ENCODE data around the gene EXOSC6.
"Not testable (repeated sequence)": the region's sequence is repeated elsewhere in the genome, so short reads cannot be mapped to it uniquely, and the experiment has no call there.

The EXOSC6 gene

GRCh38 chr16:70251629-70252354 lies at the start of gene EXOSC6:
EXOSC6 (minus strand) TSS chr16:70251940; CDS start chr16:70251900, 40 bp downstream.
- peak; percentile 91 for DNase-seq (ENCODE audit: low spot score)

- DNase-seq (ENCODE audit: low spot score) = no peak
Observed at GRCh38 chr16:70301121-70301520, 49.4 kb upstream of the EXOSC6 start.

DNA sequence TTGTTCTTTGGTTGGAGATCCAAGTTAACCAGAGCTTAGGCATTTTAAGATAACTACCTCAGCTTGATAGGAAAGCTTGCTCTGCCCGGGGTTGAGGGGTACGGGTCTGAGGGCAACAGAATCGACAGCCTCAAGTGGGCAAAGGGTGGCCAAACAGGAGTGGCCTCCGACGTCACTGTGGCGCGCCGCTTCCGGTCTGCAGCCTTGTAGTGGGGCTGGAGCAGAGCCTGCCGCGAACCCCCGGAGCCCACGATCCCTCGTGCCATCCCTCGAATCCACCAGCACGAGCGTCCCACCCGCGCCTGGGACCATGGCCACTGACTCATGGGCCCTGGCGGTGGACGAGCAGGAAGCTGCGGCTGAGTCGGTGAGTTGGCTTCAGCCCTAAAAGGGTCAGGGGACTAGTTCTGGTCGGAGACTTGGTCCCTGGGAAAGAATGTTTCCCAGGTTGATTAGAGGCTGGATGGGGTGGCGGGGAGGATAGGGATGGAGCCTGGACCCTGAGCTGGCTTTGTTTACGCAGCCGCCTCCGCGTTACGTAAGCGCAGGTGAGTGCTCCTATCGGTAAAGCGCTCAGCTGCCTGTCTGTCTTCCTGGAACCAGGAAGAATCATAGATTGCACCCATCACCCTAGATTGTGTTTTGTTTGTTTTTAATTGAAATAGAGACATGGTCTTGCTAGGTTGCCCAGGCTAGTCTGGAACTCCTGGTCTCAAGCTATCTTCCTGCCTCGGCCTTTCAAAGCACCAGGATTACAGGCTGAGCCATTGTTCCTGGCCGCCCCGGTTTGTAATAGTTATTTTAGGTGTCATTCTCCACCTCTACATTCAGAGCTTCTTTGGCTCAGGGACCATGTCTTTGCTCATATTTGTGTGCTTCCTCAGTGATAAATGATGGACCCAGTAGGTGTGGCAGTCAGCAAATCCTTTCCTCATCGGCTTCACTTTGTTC lies 47.5 kb upstream of the EXOSC6 start, which contains the start of gene DDX19B:
TSS of gene DDX19B (plus strand) at position 199 of the 951 bp plus-strand sequence. CDS start at position 311, 112 bp downstream.
- DNase-seq (ENCODE audit: low spot score) = peak; percentile 45

- no peak for DNase-seq (ENCODE audit: low spot score)
Observed at GRCh38 chr16:70295634-70296033, 43.9 kb upstream of the EXOSC6 start.

DNA sequence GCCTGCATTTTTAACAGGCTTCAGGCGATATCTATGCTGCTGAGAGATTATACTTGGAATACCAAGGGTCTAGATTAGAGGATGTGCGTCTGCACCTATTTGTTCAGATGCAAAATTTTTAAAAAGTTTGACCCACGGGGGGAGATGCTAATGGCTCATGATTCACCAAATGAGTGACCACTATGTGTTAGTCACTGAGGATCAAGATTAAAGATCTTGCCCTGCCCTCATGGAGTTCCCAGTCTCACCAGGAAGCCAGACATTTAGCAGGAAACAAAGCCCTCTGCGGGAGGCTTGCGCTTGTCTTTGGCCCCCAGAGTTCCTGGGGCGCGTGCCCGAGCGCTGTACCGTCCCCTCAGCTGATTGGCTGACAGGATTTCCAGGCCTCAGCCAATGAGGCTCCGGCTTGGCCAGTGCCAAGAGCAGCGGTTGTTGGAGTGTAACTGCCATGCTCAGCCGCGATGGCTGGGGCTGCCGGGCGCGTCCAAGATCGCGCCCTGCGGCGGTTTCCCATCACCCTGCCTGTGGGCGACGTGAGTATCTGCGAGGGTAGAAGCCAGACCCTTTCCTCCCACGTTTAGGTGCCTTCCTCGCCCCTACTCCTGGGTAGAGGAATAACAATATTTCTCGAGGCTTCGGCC lies 42.8 kb upstream of the EXOSC6 start:
- DNase-seq (ENCODE audit: low spot score) = no peak

DNA sequence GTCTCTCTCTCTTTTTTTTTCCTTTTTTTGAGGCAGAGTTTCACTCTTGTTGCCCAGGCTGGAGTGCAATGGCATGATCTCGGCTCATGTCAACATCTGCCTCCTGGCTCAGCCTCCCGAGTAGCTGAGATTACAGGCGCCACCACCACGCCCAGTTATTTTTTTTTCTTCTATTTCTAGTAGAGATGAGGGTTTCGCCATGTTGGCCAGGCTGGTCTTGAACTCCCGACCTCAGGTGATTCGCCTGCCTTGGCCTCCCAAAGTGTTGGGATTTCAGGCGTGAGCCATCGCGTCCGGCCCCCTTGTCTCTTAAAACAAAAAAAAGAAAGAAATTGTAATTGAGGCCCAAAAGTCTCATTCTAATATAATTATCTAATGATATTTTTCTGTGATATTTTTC lies 40.4 kb upstream of the EXOSC6 start:
- DNase-seq (ENCODE audit: low spot score) = not testable (repeated sequence)

GRCh38 chr16:70290949-70291519 lies 39.3 kb upstream of the EXOSC6 start:
- DNase-seq (ENCODE audit: low spot score) = no peak

- peak; percentile 99 for DNase-seq (ENCODE audit: low spot score)
Observed at GRCh38 chr16:70289229-70290094, 37.7 kb upstream of the EXOSC6 start, which contains the start of gene AARS1. AARS1 (minus strand) TSS chr16:70289506; CDS start chr16:70282763, 6,743 bp downstream.

DNA sequence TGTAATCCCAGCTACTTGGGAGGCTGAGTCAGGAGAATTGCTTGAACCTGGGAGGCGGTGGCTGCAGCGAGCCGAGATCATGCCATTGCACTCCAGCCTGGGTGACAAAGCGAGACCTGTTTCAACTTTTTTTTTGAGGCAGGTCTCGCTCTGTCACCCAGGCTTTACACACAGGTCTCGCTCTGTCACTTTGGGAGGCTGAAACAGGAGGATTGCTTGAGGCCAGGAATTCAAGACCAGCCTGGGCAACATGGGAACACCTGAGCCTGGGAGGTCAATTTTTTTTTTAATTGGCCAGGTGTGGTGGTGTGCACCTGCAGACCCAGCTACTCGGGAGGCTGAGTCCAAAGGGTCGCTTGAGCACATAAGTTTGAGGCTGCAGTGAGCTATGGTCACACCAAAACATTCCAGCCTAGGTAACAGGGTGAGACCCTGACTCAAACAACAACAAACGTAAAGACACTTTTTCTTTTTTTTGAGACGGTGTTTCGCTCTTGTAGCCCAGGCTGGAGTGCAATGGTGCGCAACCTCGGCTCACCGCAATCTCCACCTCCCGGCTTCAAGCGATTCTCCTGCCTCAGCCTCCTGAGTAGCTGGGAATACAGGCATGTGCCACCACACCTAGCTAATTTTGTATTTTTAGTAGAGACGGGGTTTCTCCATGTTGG lies 35.7 kb upstream of the EXOSC6 start:
- DNase-seq (ENCODE audit: low spot score) = not testable (repeated sequence)

DNA sequence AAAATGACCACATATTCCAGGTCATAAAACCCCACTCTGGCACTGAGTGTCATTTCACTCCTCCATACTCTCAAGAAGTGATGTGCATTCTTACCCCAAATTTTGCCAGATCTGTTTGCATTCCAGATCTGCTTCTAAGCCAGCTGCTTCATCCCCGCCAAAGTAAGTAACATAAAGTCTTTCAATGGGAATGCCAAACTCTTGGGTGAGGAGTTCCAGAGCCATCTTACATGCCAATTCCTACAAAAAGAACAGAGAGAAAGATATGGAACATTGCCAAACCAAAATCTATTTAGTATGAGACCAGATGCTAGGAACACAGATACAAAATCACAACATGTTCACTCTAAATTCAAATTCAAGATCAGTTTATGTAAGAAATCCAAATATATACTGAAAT lies 24.7 kb upstream of the EXOSC6 start:
- DNase-seq (ENCODE audit: low spot score) = no peak

DNA sequence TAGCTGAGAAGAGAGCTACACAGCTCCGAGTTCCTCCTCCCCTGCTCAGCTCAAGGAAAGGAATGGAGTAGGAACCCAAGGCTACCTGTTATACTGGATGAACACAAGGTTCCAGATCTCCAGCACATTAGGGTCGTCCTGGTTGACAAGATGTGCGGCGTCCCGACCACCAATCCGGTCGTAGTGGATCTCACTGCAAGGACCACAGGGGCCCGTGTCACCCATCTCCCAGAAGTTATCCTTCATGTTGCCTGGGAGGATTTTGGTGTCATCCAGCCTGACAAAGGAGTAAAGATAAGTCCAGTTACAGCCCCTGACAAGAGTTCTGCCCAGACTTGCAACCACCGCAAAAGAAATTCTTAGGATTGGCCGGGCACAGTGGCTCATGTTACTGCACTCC lies 20.0 kb upstream of the EXOSC6 start:
- no peak for DNase-seq (ENCODE audit: low spot score)

DNA sequence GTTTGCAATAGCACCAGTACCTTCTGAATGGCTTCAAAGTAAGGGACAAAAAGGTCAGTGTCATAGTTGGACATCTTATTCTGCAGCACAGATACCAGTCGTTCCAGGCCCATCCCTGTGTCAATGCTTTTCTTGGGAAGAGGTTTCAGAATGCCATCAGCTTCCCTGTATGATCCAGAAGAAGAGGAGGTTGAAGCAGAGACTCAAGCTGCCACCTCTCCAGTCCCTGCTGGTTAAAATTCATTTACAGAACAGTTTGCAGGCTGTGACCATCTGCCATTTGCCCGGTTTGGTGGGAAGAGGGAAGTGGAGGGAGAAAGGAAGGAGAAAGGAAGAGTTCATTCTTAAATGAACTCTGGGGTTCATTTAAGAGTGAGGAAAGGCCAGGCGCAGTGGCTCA lies 18.4 kb upstream of the EXOSC6 start:
- no peak for DNase-seq (ENCODE audit: low spot score)

DNA sequence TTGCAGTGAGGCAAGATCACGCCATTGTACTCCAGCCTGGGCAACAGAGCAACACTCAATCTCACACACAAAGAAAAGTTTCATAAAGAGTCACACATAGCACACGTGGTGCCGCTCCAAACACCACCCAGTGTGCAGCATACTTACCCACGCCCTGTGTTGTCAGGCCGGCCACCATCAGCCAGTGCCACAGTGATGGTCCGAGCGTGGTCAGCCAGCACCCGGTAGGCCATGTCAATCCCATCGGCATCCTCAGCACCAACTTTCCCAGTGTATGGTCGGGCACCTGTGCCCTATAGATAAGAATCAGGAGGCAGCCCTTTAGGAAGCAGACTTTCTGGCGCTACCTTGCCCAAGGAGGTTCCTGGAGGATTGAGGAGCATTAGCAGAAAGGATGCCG lies 17.7 kb upstream of the EXOSC6 start:
- no peak for DNase-seq (ENCODE audit: low spot score)

- DNase-seq (ENCODE audit: low spot score) = not testable (repeated sequence)
Observed at GRCh38 chr16:70267922-70268321, 16.2 kb upstream of the EXOSC6 start.

DNA sequence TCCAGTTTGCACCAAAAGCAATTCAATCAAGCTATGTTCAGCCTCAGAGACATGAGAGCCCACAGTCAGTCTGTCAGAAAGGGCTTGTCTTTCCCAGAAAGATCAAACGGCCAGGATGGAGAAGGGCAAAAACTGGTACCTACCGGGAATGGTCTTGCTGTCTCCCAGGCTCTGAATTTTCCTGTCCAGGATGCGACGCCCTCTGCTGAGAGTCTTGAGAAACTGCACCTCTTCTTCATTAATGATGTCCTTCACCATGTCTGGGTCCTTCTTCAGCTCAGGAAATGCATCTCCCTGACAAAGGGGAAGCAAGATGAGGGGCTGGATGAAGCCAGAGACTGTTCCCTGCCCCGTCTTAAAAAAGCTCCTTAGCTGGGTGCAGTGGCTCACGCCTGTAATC lies 15.8 kb upstream of the EXOSC6 start:
- DNase-seq (ENCODE audit: low spot score) = peak; percentile 28

DNA sequence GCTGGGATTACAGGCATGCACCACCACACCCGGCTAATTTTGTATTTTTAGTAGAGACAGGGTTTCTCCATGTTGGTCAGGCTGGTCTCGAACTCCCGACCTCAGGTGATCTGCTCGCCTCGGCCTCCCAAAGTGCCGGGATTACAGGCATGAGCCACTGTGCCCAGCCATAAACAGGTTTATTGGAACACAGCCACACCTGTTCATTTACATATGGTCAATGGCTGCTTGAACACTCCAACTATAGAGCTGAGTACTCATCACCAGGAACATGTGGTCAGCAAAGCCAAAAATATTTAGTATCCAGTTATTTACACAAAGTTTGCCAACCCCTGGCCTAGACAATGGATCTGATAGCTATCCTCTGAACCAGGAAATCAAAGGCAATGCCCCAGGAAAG lies 8.2 kb upstream of the EXOSC6 start:
- not testable (repeated sequence) for DNase-seq (ENCODE audit: low spot score)

DNA sequence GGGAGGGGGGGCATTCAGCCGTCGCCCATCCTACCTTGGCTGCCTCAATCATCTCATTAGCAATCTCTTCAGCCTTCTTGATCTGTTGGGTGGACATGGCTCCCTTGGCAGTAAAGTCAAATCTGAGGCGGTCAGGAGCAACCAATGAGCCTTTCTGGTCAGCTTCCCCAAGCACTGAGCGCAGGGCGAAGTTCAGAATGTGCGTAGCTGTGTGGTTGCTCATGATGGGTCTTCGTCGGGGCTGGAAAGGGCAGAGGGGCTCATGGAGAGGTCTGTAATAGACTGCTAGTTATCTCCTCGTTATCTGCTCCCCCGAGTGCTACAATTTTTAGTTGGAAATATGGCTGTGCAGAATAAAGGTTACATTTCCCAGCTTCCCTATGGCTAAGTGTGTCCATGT lies 7.2 kb upstream of the EXOSC6 start:
- no peak for DNase-seq (ENCODE audit: low spot score)

- DNase-seq (ENCODE audit: low spot score) = no peak
Observed at GRCh38 chr16:70258065-70258464, 6.3 kb upstream of the EXOSC6 start.

DNA sequence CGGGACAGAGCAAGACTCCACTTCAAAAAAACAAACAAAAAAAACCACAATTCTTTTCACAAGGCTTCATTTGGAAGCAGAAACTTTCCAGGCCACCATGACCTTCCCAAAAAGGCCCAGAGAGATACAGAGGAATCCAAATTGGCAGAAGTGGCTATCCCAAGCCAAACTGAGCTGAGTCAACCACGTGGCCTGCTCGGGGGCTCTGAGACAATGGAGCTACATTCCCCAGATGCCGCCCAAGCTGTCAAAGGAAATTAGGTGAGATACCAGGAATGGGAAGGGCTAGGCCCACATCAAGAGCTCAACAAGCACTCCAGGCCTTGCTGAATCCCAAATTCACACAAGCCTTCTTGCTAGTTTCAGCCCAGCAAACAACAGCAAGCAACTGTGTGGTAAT lies 5.7 kb upstream of the EXOSC6 start:
- no peak for DNase-seq (ENCODE audit: low spot score)

- no peak for DNase-seq (ENCODE audit: low spot score)
Observed at GRCh38 chr16:70255574-70255973, 3.8 kb upstream of the EXOSC6 start.

GRCh38 chr16:70254965-70255286 lies 3.2 kb upstream of the EXOSC6 start:
- DNase-seq (ENCODE audit: low spot score) = no peak
